B cell (primary cell): Measurements from ENCODE around the gene LAMC2. TPM values are rescaled to one million over a fixed set of nuclear protein-coding genes. Genes with fewer than 3 reads are reported as not detected.

ENCODE experiments used
- ATAC-seq: fragments of 200-7000 bp; cut with Tn5 transposase; one replicate; pipeline ENCODE4 v1.10.0; 2021; ENCODE audit warnings: low read depth, mild to moderate bottlenecking, moderate number of reproducible peaks, moderate library complexity
- CTCF ChIA-PET: fragments of 350-600 bp; sonication (Branson Sonifier 250); formaldehyde crosslinking; loops from one replicate; lab custom pipeline; 2021; ENCODE audit warnings: antibody characterized with exemption, inconsistent platforms; lab: Charles Lee
- POLR2A ChIA-PET: fragments of 350-600 bp; sonication (Branson Sonifier 250); formaldehyde crosslinking; loops from one replicate; lab custom pipeline; 2021; ENCODE audit warnings: antibody characterized with exemption; lab: Charles Lee
- DNase-seq: peaks from one replicate; pipeline ENCODE4 v3.0.0; 2013
- H2AFZ ChIP-seq: 2 replicates; pipeline ENCODE4 v1.6.1; 2012; ENCODE audit warnings: mild to moderate bottlenecking, low read depth, low read length; ENCODE audit not compliant: insufficient read depth, poor library complexity, severe bottlenecking
- H3K27ac ChIP-seq, 2 donors: 1 replicate in 1 of 2; 2 replicates in 1 of 2; pipeline ENCODE4 v1.5.1; 2012 to 2013; ENCODE audit warnings: low read length in 2 of 2, mild to moderate bottlenecking in 2 of 2, moderate library complexity in 1 of 2
- H3K27me3 ChIP-seq, 4 experiments: fragments of 200-600 bp in 1 of 4; sonication (generic) in 1 of 4; replicated peaks in 1 of 4; 1 replicate in 2 of 4; 2 replicates in 2 of 4; pipeline versions ENCODE4 v1.6.1 to v1.7.0; 2013 to 2016; ENCODE audit warnings: low read length in 3 of 4, mild to moderate bottlenecking in 2 of 4, mixed read lengths in 1 of 4, moderate library complexity in 1 of 4; ENCODE audit not compliant: insufficient read depth in 4 of 4, control insufficient read depth in 3 of 4; ENCODE audit errors: control extremely low read depth in 1 of 4
- H3K36me3 ChIP-seq, 2 experiments: replicated peaks in 1 of 2; 1 replicate in 1 of 2; 2 replicates in 1 of 2; pipeline versions ENCODE4 v1.6.1 to v1.7.1; 2013; ENCODE audit warnings: low read length in 1 of 2; ENCODE audit not compliant: insufficient read depth in 2 of 2, control insufficient read depth in 1 of 2; ENCODE audit errors: control extremely low read depth in 1 of 2, extremely low read depth in 1 of 2
- H3K4me1 ChIP-seq, 2 donors: fragments of 200-600 bp in 1 of 2; sonication (generic) in 1 of 2; 1 replicate in 1 of 2; 2 replicates in 1 of 2; pipeline versions ENCODE4 v1.5.1 to v1.6.1; 2013 to 2017; ENCODE audit warnings: low read length in 2 of 2; ENCODE audit not compliant: control insufficient read depth in 2 of 2, insufficient read depth in 2 of 2
- H3K4me2 ChIP-seq: replicated peaks from 2 replicates; pipeline ENCODE3; 2012; ENCODE audit warnings: mild to moderate bottlenecking, low read depth, low read length; ENCODE audit not compliant: poor library complexity, severe bottlenecking
- H3K4me3 ChIP-seq, 5 experiments: fragments of 200-600 bp in 1 of 5; sonication (generic) in 1 of 5; 1 replicate in 3 of 5; 2 replicates in 2 of 5; pipeline versions ENCODE4 v1.5.1 to v1.7.0; 2011 to 2016; ENCODE audit warnings: low read length in 4 of 5, mild to moderate bottlenecking in 4 of 5, low read depth in 2 of 5, control low read depth in 1 of 5, moderate library complexity in 1 of 5; ENCODE audit not compliant: insufficient read depth in 1 of 5; ENCODE audit errors: control extremely low read depth in 1 of 5, extremely low read depth in 1 of 5
- H3K79me2 ChIP-seq: fragments of 200-600 bp; sonication (generic); one replicate; pipeline ENCODE4 v1.6.0; 2016; ENCODE audit warnings: low read length; ENCODE audit not compliant: control insufficient read depth, insufficient read depth
- H3K9ac ChIP-seq: fragments of 200-600 bp; sonication (generic); 2 replicates; pipeline ENCODE4 v1.6.1; 2017; ENCODE audit warnings: mild to moderate bottlenecking, low read length, moderate library complexity
- H3K9me3 ChIP-seq, 3 donors: one replicate each; pipeline versions ENCODE4 v1.6.1 to v1.7.1; 2013; ENCODE audit warnings: low read length in 2 of 3; ENCODE audit not compliant: control insufficient read depth in 2 of 3, insufficient read depth in 1 of 3; ENCODE audit errors: control extremely low read depth in 1 of 3
- H4K20me1 ChIP-seq: 2 replicates; pipeline ENCODE4 v1.6.0; 2012; ENCODE audit warnings: mild to moderate bottlenecking, low read length; ENCODE audit not compliant: insufficient read depth, control insufficient read depth, poor library complexity, severe bottlenecking
- H3K27ac Mint-ChIP-seq: one replicate; pipeline ENCODE4 v1.8.0; 2021; ENCODE audit warnings: mixed read lengths
- H3K27me3 Mint-ChIP-seq: one replicate; pipeline ENCODE4 v1.8.0; 2021; ENCODE audit warnings: mixed read lengths
- H3K4me1 Mint-ChIP-seq: one replicate; pipeline ENCODE4 v1.8.0; 2021; ENCODE audit warnings: mixed read lengths
- H3K4me3 Mint-ChIP-seq: one replicate; pipeline ENCODE4 v1.8.0; 2021; ENCODE audit warnings: mixed read lengths
- H3K9me3 Mint-ChIP-seq: one replicate; pipeline ENCODE4 v1.8.0; 2022; ENCODE audit warnings: mixed read lengths; ENCODE audit not compliant: insufficient read depth
- EZH2 ChIP-seq: IDR thresholded peaks from 2 replicates; pipeline ENCODE4 v1.6.1; 2012; ENCODE audit warnings: borderline replicate concordance, low read depth, mild to moderate bottlenecking, moderate library complexity, low read length; ENCODE audit not compliant: insufficient read depth, poor library complexity, severe bottlenecking
- WGBS: methylation state at CpG from one replicate; pipeline ENCODE4 v1.1.5; 2013; ENCODE audit warnings: missing lambda C conversion rate; ENCODE audit not compliant: insufficient coverage; 5-methylcytosine and 5-hydroxymethylcytosine counted together
- intact Hi-C: fragments of 100-400 bp; cut with micrococcal nuclease; formaldehyde crosslinking; loops from one replicate; pipeline ENCODE4 v1.10.0; 2022
- polyA plus RNA-seq: library from polyadenylated mRNA; depleted of rRNA; stranded (reverse); fragments of >200 nt; gene quantifications from 2 replicates; pipeline ENCODE4 v1.2.3, GENCODE V29; 2012
- total RNA-seq, 2 donors: library from RNA; stranded (reverse); fragments of 120-200 nt in 1 of 2; gene quantifications; 1 replicate in 1 of 2; 2 replicates in 1 of 2; pipeline versions ENCODE4 v1.2.3 to v1.2.4, GENCODE V29; 2013 to 2022
- TF ChIP-seq, protein P1 (sequence below): fragments of 200-600 bp; IDR thresholded peaks from one replicate; pipeline ENCODE4 v1.8.0; 2022; ENCODE audit warnings: antibody characterized with exemption, mild to moderate bottlenecking

LAMC2 gene
- total and polyA plus RNA-seq, 2 donors (not counting 1 experiment from before 2014, with no cell fraction given), result not detected

DNA sequence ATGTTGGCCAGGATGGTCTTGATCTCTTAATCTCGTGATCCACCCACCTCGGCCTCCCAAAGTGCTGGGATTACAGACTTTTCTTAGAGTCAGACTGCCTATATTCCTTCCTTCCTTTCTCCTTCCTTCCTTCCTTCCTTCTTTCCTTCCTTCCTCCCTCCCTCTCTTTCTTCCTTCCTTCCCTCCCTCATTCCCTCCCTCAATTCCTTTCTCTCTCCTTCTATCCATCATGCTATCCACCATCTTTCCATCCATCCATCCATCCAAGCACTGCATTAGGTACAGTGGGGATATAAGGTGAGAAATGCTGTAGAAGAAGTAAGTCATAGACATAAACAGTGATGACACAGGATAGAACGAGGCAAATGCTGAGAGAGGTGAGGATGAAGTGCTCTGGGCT, 13.2 kb downstream of the LAMC2 start:
- ChIA-PET CTCF (no interaction called here), POLR2A (no interaction called here)
- Histone ChIP-seq H3K9ac (no peak overlapping the region), H3K4me2 (no peak overlapping the region), H4K20me1 (no peaks in the 10 kb centered on the region), H3K4me1 (no peaks in the 10 kb centered on the region), H2AFZ (no peak overlapping the region), H3K4me3 (no peak overlapping the region), H3K79me2 (no peaks in the 10 kb centered on the region), H3K27me3 (peaks cover 0 to 5% (median 2%) of the 10 kb centered on the region in 4 experiments), H3K9me3 (no peaks in the 10 kb centered on the region), H3K27ac (no peak overlapping the region), H3K36me3 (no peaks in the 10 kb centered on the region)
- H3K27me3 Mint-ChIP-seq, result peaks cover 36% of the 10 kb centered on the region
- no peaks in the 10 kb centered on the region for H3K9me3 Mint-ChIP-seq
- TF ChIP-seq, protein P1, sequence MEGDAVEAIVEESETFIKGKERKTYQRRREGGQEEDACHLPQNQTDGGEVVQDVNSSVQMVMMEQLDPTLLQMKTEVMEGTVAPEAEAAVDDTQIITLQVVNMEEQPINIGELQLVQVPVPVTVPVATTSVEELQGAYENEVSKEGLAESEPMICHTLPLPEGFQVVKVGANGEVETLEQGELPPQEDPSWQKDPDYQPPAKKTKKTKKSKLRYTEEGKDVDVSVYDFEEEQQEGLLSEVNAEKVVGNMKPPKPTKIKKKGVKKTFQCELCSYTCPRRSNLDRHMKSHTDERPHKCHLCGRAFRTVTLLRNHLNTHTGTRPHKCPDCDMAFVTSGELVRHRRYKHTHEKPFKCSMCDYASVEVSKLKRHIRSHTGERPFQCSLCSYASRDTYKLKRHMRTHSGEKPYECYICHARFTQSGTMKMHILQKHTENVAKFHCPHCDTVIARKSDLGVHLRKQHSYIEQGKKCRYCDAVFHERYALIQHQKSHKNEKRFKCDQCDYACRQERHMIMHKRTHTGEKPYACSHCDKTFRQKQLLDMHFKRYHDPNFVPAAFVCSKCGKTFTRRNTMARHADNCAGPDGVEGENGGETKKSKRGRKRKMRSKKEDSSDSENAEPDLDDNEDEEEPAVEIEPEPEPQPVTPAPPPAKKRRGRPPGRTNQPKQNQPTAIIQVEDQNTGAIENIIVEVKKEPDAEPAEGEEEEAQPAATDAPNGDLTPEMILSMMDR, result no peak
- TF ChIP-seq EZH2, result no peak
- peaks cover 2% of the 10 kb centered on the region for H3K4me1 Mint-ChIP-seq
- intact Hi-C loops, result no loop called here
- ATAC-seq (no peak), DNase-seq (no peak)
- no peak overlapping the region for H3K27ac Mint-ChIP-seq
- 83% methylated on average over 3 of the region's 3 CpGs for WGBS
- H3K4me3 Mint-ChIP-seq, result no peak overlapping the region

DNA sequence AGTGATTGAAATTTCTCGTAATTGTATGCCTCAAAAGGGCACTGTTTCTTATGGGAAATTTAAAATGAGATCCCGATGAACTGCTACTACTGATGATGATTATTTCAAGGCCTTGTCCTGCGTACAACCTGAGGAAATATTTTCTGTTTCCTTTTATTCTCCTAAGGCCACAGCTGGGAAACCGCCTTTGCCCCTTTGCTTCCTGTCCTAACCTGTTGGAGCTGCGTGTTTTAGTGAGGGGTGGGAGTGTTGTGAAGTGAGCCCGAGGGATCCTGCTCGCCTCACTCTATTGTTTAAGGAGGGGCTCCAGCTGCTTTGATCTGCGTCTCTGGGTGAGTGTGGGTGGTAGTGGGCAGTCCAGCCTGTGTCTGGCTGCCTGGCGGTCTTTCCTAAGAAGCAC, 14.4 kb downstream of the LAMC2 start:
- H3K4me1 ChIP-seq, result no peaks in the 10 kb centered on the region
- H3K9ac ChIP-seq, result no peak overlapping the region
- no peaks in the 10 kb centered on the region for H4K20me1 ChIP-seq
- peaks cover 0 to 5% (median 2%) of the 10 kb centered on the region in 4 experiments for H3K27me3 ChIP-seq
- Mint-ChIP-seq H3K27ac (no peak overlapping the region), H3K4me3 (no peak overlapping the region), H3K9me3 (no peaks in the 10 kb centered on the region), H3K27me3 (peaks cover 38% of the 10 kb centered on the region), H3K4me1 (no peaks in the 10 kb centered on the region)
- H3K27ac ChIP-seq, result no peak overlapping the region
- H3K79me2 ChIP-seq, result no peaks in the 10 kb centered on the region
- DNase-seq, result no peak
- no peaks in the 10 kb centered on the region for H3K9me3 ChIP-seq
- no peaks in the 10 kb centered on the region for H3K36me3 ChIP-seq
- H3K4me2 ChIP-seq, result no peak overlapping the region
- H2AFZ ChIP-seq, result no peak overlapping the region
- CTCF ChIA-PET, result no interaction called here
- ATAC-seq, result no peak
- H3K4me3 ChIP-seq, result no peak overlapping the region
- 84% methylated on average over 6 of the region's 9 CpGs for WGBS
- intact Hi-C loops, result no loop called here
- TF ChIP-seq, protein P1, result no peak
- TF ChIP-seq EZH2, result no peak
- POLR2A ChIA-PET, result no interaction called here
